ENCODE data around the gene CCDC3. TPM values are rescaled to one million over a fixed set of nuclear protein-coding genes. Genes with fewer than 3 reads are reported as not detected.
"Not testable (repeated sequence)": the region's sequence is repeated elsewhere in the genome, so short reads cannot be mapped to it uniquely, and the experiment has no call there.

Gene CCDC3
- total RNA-seq, result under 0.01 TPM in 1 of 2 replicates, not detected in the other

DNA sequence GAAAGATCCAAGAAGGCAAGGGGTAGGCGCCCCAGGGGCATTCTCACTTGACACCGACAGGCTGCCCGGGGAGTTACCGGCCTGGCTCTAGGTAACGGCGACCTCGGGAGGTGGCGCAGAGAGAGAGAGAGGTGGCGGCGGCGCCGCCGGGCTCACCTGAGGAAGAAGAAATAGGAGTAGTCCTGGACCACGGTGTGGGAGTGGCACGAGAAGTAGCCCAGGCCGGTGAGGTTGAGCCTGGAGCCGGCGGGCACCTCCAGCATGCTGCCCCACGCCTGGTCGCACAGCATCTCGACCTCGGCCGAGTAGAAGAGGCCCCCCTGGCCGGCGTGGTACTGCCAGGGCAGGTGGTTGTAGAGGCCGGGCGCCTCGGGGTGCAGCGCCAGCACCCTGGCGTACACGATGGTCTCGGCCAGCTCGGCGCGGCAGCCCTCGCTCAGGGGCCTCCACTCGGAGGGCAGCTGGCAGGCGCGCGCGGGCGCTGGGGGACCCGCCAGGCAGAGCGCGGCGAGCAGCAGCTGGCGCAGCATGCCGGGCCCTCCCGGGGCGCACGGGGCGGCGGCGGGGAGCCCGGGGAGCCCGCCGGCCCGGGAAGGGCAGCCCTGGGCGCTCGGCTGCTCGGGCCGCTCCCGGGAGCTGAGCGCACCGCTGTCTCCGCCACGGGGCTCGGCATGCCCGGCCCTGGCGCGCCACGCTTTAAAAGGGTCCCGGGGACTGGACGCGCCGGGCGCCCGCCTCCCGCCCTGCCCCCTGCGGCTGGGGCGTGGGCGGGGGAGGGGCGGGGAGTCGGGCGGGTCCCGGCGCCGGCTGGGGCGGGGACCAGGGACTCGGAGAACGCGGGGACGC lies at the start of gene CCDC3:
Gene CCDC3, minus strand, starts transcription at position 673 of the 846 bp plus-strand sequence. Its CDS starts 143 bp downstream, at position 530.
- no peak for DNase-seq (ENCODE audit: low read depth)

DNA sequence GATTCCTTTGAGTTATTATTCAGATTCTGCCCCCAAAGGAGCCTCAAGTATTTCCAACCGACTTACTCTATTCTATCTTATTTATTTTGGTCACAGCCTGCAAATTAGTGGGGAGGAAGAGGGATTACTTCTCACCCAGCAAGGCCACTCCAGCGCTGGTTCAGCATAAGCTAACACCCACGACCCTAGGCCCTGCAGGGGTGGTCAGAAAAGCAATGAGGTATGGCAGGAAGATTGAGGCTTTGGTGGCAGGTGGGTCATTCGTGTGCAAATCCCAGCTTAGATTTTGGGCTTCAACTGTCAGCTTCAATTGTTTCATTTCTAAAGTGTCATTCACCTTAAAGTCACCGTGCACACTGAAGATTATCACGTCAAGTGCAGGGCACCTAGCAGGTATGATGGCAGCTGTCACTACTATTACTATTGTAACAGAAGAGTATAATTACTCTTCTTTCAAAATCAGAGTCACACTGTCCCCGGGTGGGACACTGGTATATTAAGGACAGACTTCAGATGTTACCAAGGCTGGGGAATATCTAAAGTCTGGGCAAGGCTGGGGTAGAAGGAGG lies 49.7 kb upstream of the CCDC3 start:
- DNase-seq (ENCODE audit: low read depth), result no peak

DNA sequence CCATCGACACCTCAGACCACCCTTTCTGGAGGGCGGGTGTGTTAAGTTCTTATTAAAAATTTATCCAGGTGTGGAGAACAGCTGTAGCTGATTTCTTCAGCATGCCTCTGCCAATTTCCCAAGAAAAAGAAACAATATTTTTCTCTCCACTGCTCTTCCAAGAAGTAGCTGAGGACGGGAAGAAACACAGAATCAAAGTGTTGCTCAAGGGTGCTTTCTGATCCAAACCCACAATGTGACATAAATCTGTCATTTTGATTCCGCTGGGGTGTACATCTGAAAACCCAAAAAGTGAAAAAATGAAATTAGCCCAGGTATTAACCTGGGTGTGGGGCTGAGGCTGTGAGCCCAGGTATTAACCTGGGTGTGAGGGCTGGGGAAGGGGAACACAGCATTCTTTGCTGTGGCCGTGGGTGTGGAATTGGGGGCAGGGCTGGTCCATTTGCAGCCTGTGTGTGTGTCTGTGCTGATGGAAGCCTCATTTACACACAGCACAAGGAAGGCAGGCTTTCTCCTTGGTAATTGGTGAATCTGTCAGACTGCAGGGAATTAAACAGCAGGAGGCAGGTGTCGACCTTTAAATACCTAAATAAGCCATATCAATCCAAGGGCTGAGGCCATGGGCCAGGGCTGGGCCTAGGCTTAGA lies 48.4 kb upstream of the CCDC3 start:
- no peak for DNase-seq (ENCODE audit: low read depth)

DNA sequence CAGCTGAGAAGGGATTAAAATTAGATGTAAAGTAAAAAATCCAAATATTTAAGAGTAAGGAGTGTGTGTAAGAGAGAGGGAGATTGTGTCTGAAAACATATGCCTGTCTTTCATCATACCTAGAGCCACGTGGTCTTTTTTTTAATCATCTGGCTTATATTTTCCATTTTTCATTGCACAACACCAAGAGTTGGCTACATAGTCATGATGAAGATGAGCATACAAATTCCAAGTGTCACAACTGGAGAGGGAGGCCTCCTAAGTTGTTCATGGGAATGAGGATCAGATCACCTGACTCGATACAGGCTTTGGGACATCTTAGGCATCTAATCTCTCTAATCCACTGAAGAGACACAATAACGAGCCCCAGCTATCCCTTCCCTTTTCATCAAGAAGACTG lies 47.2 kb upstream of the CCDC3 start:
- no peak for DNase-seq (ENCODE audit: low read depth)

DNA sequence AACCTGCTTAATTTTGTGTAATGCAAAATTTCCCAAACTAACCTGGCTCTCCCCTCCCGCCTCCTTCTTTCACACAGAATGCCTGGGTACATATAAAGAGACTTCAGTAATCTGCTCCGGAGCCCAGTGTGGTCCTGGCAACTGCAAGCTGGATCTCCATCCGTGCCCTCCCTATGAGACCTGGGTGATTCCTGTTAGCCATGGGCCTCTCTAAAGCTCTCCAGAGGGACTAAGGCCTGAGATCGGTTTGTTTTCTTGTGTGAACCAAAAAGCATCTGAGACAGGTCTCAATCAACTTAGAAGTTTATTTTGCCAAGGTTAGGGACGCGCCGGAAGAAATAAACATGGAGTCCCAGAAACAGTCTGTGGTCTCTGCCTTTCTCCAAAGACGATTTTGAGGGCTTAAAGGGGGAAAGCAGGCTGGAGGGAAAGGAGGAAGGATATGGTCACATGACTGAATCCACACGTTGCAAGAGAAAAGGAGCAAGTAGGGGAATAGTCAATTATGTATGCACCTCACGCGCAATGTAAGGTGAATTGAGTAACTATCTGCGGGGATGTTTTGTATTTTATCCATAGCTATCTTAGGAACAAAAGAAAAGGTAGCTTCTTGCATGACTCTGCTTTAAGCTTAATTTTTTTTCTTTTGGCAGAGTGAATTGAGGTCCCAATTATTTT lies 46.2 kb upstream of the CCDC3 start:
- no peak for DNase-seq (ENCODE audit: low read depth)

DNA sequence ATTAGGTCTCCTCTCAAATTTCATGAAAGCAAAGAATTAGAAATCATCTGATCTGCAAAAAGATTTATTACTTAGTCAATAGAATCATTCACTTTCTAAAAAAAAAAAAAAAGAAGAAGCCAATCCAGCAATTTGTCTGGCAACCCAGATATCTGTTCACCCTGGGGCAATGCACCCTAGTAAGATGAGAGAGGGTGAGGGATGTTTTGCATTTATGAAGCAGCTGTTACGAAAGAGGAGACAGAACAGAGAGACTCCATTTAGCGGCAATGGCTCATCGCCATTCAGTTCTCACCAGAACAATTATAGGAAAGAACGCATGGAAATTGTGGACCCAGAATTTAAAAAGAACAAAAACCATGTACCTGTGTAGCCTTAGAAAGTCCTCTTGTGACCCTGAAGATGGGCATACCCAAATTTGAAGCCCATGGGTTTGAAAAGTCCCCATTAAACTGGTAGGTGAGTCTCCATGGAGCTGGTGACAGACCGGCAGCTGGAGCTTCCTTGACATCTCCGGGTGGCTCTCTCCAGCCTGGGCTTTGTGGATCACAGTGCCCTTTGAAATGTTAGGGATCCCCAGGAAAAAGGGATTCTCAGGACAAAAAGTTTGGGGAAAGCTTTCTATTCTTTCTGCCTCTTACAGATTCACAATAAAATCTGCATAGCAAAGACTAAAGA lies 45.5 kb upstream of the CCDC3 start:
- DNase-seq (ENCODE audit: low read depth), result no peak

DNA sequence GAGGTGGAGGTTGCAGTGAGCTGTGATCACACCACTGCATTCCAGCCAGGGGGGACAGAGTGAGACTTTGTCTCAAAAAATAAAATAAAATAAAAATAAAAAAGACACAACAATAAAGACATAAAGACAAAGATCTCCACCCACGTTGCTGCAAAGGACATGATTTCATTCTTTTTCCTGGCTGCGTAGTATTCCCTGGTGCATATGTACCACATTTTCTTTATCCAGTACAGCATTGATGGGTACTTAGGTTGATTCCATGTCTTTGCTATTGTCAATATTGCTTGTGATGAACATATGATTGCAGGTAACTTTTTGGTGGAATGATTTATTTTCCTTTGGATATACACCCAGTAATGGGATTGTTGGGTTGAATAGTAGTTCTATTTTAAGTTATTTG lies 42.0 kb upstream of the CCDC3 start:
- no peak for DNase-seq (ENCODE audit: low read depth)

DNA sequence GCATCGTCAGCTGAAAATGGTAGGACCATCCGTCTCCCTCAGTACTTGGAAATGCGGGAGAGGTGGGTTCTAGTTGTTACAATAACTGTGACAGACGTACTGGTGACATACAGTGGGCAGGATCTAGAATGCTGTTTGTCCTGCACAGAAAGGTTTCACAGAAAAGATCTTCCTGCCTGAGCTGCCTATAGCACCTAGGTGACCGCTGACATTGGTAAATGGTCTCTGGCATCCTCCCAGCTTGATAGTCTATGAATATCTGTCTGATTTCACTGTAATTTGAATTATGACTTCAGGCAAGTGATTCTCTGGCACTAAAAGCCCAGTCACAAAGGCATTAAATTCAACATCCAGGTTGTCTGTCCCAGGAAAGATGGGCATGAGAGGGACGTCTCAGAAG lies 38.2 kb upstream of the CCDC3 start:
- no peak for DNase-seq (ENCODE audit: low read depth)

DNA sequence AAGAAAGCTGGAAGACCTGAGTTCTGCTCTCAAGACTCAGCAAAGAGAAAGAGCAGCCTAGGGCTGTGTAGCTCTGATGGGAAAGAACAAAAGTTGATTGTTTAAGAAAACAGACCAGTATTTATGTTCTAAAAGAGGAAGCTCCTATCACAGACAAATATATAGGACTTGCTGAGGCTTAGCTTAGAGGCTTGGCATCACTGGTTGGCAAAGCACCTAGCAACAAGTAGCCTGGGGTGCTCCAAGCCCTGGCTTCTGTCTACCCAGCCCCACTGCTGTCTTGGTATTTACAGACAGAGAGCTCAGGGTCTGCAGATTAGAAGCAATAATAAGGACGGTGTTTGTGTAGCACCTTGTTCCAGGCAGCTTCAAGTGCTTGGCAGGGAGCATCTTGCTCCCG lies 36.9 kb upstream of the CCDC3 start:
- no peak for DNase-seq (ENCODE audit: low read depth)

DNA sequence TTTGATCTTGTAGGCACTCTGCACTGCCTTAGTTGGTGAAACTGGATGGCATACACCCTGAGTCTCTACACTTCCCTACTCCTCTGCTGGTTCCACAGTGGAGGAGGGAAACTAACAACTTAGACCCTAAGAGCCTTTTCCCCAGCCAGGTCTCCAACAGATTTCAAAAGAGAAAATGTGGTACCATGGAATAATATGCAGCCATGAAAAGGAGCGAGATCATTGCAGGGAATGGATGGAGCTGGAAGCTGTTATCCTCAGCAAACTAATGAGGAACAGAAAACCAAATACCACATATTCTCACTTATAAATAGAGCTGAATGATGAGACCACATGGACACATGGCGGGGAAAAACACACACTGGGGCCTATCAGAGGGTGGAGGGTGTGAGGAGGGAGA lies 36.3 kb upstream of the CCDC3 start:
- DNase-seq (ENCODE audit: low read depth), result no peak

DNA sequence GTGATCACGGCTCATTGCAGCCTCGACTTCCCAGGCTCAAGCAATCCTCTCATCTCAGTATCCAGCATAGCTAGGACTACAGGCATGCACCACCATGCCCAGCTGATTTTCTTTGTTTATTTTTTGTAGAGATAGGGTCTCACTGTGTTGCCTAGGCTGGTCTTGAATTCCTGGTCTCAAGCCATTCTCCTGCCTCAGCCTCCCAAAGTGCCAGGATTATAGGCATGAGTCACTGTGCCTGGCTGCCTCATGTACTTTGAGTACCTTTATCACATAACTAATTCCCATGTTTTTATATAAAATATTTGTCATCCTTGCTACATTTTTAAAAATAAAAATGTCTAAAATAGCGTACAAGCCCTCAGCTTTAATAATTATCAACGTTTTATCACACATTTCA lies 35.3 kb upstream of the CCDC3 start:
- no peak for DNase-seq (ENCODE audit: low read depth)

DNA sequence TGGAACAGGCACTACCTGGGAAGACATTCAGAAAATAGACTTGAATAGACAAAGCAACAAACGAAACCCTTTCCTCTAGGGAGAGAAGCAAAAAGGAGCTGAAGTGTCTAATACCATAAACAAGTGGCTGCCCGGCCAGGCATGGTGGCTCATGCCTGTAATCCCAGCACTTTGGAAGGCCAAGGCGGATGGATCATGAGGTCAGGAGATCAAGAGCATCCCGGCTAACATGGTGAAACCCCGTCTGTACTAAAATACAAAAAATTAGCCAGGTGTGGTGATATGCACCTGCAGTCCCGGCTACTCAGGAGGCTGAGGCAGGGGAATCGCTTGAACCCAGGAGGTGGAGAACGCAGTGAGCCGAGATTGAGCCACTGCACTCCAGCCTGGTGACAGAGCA lies 34.2 kb upstream of the CCDC3 start:
- DNase-seq (ENCODE audit: low read depth), result not testable (repeated sequence)

DNA sequence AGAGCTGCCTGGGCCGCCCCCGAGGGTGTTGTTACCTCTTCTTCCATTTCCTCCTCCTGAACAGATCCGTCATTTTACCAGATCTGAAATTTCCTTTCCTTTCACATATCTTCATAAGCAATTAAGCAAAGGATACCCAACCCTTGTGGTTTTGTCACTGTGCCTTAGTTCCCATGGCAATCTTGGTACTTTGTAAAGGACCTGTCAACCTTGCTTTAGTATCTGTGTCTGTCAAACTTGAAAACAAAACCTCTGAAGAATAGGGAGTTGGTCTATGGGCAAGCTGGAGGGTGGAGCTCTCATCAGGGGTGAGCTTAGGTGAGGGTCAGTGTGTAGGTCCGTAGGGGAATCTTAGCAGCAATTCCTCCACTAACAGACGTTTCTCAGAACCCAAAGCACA lies 25.4 kb upstream of the CCDC3 start:
- DNase-seq (ENCODE audit: low read depth), result no peak

DNA sequence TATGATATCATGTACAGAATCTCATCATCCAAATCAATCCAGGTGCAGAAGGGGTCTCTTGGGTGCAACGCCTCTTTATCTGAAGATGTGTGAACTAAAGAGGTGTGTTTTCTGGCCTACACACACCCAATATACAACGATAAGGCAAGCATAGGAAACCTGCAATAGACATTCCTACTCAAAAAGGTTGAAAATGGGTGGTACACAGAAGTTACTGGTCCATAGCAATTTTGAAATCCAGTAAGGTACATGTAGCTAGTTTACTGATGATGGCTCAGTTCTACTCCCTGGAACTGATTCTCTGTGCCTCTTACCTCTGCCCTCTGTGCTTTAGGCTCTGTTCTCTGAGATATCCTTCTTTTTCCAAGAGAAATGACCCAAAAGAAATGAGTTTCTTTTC lies 22.2 kb upstream of the CCDC3 start:
- DNase-seq (ENCODE audit: low read depth), result no peak

DNA sequence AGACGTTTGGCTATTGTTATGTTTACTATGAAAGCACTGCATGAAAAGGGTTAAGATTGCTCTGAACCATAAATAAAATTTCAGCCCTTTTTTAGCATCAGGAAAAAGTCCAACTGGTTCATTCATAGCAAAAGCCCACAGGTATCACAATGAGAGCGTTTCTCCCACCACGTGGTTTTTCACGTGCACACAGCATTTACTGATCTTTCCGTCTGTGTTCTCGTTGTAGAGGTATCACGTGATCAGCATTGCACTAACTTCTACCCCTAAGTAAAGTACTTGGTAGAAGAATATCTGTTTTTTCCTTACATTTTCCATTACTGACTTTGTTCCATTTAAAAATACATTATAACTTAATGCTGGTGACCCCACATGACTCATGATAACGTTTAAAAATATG lies 17.8 kb upstream of the CCDC3 start:
- DNase-seq (ENCODE audit: low read depth), result no peak

DNA sequence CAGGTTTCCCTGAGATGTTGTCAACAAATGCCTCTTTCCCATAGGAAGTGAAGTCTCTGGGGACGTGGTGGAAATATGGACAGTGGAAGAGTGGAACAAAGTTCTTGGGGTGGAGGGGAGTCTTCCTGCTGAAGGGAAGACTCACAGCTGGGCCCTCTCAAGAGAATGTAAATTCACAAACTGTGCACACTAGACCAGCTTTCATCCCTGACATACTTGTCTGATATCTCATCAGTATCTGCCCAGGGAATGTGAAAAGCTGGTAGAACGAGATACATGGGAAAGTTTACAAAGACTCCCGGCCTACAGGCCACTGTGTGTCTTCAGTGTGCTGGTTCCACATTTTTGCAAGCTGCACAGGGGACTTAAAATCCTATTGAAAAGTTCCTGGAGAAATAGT lies 16.7 kb upstream of the CCDC3 start:
- DNase-seq (ENCODE audit: low read depth), result no peak

DNA sequence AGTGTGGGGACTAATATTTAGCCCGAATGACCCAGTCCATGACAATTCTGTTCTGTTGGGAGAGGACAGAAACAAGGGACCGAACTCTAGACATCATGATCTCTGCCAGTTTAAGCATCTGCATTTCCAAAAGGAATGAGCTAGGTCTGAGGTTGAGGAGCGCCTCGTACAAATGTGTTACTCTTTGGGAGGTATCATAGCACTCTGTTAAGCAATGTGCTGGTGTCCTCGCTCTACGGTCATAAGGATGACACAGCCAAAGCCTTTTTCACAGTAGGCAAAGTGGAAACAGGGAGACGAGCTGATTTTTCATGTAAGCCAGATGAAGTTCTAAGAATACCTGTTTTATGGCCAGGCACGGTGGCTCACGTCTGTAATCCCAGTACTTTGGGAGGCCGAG lies 15.4 kb upstream of the CCDC3 start:
- no peak for DNase-seq (ENCODE audit: low read depth)

DNA sequence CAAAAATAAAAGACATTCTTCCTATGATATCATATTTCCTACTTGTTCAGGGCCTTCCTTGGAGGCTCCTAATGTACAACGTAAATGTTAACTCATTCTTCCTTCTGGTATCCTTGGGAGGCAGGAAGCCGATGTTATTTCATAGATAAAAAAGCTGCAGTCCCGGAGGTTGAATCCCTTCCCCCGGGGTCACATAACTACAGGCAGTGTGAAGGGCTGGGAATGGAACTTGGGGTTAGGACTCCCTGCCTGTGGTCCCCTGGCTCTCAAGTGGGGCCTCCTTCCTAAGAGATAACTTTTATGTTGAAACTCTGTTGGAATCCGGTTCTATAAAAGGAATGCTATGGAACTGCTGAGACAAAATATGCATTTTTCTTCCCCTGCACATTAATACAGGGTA lies 14.9 kb upstream of the CCDC3 start:
- no peak for DNase-seq (ENCODE audit: low read depth)

DNA sequence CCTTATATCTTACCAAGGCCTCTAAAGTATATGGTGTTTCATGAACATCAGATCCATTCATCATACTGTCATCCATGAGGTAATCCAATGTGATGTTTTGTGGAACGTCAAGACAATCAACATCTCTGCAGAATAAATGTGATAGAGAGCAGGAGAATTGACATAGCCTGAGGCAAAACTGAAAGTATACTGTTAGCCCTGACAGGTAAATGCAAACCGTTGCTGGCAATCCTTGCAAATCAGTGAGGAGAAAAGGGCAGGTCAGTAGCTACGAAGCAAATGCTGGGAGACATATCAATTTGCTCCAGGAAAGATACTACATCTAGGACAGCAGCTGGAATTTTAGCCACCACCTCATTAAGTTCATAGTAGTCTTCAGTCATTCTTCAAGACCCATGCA lies 4.5 kb upstream of the CCDC3 start:
- DNase-seq (ENCODE audit: low read depth), result no peak

DNA sequence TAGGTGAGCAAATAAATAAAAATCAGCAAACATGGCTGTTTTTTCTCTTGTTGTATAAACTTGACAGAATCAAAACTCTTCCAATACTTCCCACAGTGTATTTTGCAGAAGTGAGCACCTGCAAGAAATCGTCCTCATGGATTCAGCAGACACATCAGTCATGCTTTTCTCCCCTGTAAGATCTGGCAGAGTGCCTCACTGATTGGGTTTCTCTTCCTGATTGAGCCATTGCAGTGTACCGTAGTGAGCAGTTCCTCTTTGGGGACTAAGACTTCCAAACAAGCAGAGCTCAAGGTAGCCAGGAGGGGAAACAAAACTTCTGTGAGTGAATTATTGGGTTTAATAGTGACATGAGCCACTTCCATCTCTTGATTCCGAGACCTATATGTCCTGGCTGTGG lies 2.2 kb upstream of the CCDC3 start:
- DNase-seq (ENCODE audit: low read depth), result no peak

DNA sequence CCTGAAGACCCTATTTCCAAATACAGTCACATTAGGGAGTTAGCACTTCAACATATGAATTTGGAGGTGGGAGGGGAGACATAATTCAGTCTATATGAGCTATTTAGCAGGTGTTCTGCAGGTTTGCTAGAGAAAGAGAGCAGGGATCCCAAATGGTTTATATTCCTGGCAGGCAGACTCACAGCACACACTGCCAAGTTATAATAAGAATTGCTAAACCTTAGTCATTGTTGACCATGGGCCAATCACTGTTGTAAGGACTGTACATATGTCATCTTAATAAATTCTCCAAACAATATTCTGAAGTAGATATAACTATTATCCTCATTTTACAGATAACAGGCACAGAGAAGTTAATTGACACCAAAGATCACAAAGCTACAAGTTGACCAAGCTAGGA lies 1.5 kb upstream of the CCDC3 start:
- DNase-seq (ENCODE audit: low read depth), result no peak

DNA sequence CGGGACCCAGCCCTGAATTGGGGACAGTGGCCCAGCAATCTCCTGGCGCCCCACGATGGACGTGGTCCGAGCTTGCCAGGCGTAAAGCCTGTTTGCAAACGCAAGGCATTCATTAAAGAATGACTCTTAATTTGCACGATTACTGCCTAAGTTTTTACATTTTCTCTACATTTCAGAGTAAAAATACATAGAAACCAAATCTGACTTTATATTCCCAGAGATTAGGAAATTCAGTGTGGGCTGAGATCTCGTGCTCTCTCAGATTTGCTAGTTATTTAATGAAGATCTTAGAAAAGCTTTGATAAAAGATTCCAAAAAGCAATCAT lies 337 bp upstream of the CCDC3 start:
- DNase-seq (ENCODE audit: low read depth), result no peak
